HG03565 (cell line): ENCODE data around the gene MRPL24.

Experiments
- ATAC-seq: cut with Tn5 transposase; IDR thresholded peaks from one replicate; pipeline ENCODE4 v1.9.1; 2021; ENCODE audit warnings: mild to moderate bottlenecking, moderate library complexity; ENCODE audit not compliant: unreplicated experiment

MRPL24 gene

DNA sequence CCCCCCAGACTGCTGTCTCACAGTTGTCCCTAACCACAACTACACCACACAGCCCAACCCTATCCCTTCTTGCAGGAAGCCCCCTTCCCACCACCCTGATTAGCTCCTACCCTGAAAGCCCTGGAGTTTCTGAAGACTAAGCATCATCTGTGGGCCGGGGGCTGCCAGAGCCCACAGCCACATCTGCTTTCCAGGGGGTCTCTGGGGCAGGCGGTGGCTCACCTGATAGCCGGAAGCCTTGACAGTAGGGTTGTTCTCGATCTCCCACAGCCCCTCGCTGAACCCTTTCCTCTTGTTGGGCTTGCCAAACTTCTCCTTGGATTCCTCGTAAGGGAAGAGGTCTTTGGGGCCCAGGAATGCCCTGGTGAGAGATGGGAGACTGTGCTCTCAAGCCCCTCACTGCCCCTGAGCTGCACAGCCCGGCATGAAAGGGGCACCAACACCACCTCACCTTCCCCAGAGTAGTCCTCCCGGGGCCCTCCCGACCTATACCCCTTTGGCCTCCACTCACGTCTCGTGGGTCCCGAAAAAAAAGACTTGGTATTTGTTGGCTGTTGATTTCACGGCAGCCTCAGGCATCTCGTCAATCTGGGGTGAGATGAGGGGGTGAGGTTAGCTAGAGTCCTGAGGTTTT lies 4.0 kb upstream of the MRPL24 start:
- ATAC-seq, result no peak

DNA sequence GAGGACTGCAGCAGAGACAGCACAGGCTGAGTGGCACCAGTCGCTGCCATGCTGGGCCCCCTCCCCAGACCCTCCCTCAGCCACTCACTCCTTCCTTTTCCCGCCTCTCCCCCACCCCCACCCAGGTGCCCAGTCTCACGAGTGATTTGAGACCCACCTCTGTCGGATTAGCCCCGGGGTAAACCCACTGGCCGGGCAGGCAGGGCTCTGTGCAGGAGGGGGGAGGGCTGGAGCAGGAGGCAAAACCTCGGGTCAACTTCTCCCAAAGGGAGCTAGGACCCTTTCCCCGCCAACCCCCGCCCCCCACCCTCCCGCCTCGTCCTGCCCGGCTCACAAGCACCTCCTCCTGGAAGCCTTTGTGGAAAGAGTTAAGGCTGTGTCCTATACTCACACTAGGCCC lies 3.5 kb upstream of the MRPL24 start:
- no peak for ATAC-seq

DNA sequence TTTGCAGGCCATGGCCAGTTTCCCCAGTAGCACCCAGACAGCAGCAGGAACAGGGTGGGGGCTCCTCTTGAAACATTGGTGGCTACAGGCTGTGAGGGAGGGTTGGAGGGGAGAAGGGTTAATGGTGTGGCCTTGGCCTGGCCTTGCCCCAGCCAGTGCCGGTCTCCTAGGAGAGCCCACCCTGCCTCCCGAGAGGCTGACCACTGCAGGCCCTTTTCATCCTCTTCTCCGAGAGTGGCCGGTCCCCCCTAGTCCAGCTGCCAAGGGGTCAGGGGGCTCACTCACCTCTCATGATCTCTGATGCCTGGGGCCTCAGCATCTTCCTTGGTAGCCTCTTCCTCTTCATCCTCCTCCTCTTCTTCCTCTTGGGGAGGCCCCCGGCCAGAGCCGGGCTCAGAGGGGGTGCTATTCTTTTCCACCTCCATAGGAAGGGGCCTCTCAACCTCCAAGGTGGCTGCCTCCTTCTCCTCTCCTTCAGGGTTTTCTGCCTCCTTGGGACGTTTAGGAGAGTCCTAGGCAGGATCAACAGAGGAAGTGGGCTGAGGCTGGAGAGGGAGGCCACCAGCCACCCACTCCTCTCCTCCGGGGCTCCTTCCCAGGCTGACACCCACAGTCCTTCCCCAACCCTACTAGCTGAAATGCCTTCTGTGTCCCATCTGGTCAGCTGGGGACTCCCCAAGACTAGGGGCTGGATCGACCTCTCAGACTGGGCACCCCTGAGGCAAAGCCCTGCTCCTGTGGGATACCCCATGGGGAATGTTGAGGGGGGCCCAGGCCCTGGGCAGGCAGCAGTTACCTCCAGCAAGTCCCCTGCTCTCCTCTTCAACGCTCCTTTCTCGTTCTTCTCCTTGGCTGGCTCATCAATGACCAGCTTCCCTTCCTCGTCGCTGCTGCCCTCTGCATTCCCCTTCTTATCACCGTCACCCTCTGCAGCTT lies 2.7 kb upstream of the MRPL24 start:
- ATAC-seq, result no peak

DNA sequence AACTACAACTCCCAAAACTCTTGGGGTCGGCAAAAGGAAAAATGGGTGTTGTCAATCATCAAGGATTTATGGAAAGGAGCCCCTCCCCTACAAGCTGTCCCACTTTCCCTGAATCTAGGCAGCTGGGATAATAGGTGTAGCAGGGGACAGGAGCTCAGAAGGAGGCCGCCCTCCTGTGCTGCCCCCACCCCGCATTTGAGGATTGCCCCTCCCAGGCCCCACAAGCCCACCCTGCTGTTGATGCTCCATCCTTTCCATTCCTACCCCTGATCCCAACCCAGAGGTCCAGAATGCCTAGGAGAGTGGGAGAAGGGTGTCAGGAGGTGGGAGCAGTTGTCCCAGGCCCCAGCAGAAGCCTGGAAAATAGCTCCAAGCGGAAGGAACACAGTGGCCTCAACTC lies 1.9 kb upstream of the MRPL24 start:
- ATAC-seq, result no peak

DNA sequence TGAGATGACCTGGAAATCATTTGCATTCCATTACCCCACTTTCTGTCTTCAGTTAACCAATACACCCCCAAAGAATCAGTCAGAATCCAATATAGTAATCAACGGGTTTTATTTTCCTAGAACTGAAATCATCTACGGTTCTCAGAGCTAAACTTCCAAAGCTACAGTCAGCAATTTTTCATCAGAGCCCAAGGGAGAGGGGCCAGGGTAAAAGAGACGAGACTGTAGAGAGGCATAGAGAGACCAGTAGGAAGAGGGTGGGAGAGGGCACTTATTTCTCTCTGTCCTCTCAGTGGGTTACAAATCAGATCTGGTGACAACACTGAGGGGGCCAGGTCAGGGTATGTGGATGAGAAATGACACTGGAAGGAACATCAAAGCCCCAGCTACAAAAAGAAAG lies 1.1 kb upstream of the MRPL24 start:
- ATAC-seq, result no peak

DNA sequence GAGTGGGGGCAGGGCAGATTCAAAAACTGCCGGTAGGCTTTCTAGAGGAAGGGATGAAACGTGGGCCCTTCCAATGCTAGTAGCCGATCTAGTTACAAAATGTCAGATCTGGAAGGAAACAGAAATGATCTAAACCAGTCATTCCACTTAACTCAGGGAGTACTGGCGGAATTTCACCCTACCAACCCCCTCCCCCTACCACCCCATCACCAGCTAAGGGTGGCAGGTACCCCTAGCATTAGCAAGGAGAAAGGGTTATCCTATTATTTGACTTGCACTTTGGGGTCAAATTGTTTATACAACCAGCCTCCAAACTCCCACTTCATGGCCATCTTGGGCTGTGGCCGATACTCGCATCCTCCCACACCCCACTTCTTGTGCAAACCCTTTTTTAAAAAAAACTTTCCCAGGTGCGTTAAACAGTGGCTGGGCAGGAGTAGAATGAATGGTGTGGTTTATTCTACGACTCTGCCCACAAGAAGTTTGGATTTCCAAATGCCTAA lies 644 bp upstream of the MRPL24 start:
- no peak for ATAC-seq

DNA sequence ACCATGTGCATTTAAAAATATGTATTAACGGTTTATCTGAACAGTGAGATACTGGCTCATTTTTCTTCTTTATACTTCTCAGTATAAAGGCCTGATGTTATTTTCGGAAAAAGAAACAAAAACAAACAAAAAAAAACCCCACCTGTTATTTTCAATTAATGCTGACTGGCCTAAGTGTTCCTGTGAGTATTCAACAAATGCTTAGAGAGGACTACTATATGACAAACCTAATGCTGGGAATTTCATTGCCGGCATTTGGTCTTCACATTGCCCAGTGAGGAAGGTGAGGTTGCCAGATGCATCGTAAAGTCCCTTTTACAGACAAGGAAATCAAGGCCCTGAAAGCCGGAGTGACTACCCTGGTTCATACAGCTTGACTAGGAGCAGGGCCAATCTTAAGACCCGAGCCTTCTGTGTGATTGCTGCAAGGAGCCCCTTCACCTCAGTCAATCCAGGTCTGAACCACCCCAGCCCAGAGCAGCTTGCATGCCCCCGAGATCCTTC lies 599 bp downstream of the MRPL24 start:
- ATAC-seq, result no peak

DNA sequence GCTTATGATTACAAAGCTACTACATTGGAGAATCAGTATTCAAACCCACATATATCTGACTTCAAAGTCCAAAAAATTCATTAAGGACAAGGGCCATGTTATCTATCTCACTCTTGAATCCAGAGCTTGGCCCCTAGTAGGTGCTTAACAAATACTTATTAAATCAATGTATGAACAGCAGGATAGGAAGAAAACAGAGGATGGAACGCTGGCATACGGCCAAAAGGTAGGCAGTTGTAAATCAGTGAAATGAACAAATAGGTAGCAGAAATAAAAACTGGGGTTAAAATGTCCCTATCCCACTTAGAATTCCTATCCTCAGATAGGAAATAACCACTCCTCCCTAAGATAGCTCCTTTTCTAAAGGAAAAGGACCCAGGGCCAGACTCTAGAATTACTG lies 2.0 kb downstream of the MRPL24 start:
- no peak for ATAC-seq

DNA sequence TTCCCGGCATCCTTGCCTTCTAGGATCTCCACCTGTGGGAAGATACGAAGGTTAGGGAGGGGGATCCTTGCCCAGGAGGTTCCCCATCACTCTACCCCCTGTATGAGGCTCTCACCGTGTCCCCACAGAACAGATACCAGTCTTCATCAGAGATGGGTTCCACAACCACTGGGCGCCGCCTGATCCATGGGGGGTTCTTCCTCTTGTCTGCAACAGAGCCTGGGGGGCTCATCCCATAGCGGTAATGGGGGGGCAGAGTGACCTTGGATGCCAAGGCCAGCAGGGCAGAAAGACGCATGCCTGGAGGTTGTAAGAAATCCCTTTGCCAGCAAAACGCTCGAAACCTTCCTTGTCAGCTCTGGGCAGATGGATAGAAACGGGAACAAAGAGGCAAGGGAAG lies 2.5 kb downstream of the MRPL24 start:
- ATAC-seq, result no peak

DNA sequence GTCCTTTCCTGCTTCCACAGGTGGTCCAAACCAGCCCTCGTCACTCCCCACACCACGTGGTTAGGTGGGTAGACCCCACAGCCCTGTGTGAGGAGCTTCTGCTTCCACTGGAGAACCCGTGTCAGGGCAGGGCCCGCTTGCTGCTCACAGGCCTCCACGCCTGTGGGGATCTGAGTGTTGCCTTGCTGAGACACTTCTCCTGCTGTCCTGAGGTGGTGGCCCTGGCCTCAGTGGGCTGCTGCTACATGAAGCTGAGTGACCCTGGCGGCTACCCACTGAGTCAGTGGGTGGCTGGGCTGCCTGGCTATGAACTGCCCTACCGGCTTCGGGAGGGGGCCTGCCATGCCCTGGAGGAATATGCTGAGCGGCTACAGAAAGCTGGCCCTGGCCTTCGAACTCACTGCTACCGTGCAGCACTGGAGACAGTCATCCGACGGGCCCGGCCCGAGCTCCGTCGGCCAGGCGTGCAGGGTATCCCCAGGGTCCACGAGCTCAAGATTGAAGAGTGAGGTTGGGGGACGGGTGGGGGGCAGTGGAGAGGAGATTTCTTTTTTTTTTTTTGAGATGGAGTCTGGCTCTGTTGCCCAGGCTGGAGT lies 6.8 kb downstream of the MRPL24 start:
- ATAC-seq, result no peak

DNA sequence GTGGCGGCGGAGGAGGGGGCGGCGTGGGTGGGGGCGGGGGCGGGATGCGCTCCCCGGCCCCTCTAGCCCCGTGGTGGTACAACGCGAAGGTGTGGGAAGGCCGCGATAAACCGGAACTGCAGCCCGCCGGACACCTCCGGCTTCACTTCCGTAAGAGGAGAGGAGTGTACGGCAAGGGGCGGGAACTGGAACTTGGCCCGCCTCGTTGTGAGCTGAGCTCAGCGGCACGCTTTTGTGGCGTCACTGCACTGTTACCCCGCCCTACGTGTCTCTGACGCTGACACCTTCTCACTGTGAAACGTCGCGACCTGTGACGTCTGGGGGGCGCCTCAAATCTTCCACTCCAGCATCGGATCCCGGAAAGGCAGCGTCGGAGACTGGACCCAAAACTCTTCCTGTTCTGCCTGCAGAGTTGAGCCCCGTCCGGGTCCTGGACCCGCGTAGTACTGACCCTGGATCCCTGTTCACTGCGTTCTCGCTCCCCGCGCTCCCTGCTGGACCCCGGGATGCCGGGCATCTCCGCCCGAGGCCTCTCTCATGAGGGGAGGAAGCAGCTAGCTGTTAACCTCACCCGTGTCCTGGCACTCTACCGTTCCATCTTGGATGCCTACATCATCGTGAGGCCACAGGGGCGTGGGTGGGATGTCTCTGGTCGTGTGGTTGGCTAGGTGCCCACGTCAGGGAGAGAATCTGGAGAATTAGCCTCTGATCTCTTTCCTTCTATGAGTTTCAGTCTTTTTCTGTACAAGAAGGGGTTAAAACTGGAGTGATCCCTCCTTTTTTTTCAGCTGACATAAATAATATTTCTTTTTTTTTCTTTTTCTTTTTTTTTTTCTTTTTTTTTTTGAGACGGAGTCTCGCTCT lies 12.1 kb downstream of the MRPL24 start, which contains the start of gene ISG20L2:
Gene ISG20L2, minus strand, starts transcription at position 168 of the 864 bp plus-strand sequence. CDS start 1,114 bp downstream, outside the sequence.
- peak; percentile 82 for ATAC-seq

DNA sequence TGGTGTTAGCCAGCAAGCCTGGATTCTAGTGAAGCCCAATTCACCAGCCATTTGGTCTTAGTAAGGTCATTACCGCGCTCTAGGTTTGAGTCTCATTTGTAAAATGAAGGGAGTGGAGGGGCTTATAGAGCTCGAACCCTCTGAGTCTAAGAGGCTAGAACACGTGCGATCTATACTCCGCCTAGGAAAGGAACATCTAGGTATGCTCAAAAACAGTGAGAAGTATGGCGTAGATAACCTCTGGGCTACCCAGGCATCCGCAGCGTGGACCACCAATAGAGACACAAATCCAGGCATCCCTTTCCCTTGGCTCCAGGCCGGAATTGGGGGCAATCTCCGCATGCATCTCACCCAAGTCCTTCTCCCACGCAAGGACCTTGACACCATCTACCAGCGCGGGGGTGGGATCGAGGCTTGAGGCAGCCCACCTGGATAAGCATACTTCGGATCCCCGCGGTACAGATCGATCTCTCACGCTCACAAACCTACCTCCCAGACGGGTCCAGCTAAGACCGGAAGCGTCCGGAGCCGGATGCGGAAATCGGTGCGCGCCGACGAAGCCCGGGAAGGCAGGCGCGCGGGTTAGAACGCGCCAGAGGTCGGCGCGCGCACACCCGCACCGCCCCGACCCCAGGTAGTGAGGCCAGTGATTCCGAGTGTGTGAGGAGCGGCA lies 12.8 kb downstream of the MRPL24 start, which contains the start of gene METTL25B:
Gene METTL25B, plus strand, starts transcription at position 544 of the 673 bp plus-strand sequence. CDS start 636 bp downstream, outside the sequence.
- peak; percentile 26 for ATAC-seq

DNA sequence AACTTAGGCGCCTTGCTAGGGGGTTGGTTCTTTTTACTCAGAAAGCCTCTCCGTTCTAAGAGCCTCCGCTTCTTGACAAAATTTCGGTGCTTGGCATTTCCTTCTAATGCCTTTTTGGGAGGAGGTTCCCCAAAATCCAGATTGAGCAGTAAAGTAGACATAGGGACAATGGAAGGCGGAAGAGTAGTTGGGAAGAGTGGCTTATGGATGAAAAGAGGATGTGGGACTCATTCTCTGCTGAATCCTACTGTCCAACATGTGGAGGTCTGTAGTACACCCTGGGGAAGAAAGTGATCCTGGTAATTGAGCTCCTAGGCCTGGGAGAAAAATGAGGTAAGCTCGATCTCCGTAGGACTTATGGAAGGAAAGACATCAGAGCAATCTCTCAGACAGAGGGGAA lies 13.4 kb downstream of the MRPL24 start:
- ATAC-seq, result no peak

DNA sequence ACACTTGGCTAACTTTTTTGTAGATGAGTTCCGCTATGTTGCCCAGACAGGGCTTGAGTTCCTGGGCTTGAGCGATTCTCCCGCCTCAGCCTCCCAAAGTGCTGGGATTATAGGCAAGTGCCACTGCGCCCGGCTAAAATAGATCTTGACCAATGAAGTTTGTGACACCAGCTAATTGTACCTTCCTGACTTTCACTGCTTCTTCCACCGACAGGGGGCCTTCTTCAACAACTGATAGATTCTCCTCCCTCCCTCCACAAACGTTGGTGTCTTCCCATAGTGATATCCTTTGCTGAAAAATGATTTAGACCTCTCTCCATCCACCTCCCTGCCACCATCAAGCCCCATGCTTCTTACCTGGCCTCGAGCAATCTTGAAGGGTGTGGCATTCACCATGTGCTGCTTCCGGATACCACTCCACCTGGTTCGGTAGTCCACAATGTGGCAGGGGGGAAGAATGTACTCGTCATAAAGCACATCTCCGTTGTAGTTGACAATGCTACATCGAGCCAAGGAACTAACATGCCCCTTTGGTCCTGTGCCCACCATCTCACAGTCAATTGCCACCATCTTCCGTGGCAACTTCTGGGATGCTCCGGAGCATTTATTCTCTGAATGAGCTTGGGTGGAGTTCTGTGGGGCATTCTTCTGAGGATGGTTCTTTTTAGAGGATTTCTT lies 14.2 kb downstream of the MRPL24 start:
- ATAC-seq, result no peak

DNA sequence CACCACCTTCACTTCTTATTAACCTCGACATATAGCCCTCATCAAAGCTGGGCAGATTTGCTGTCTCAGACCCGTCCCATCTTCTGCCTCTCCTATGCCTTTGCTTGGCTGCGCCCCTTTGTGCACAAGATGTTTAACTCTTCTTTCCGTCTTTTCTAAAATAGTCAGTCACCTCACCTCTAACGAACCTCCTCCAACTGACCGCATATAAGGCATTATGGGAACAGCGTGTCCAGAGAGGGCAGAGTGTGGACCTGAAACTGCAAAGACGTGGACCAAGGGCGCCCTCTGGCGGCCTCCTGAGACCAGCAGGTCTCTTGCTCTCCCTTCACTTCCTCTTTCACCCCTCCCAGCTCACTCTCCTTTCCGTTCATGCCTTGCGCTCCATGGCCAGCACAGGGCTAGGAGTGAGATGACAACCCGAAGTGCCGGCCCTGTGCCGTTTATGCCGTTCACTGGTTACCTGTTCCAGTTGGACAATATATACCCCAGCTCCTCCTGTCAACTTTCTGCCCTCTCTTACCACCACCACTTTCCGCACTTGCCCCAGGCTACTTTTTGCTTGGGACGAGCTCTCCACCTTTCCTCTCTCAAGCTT lies 15.1 kb downstream of the MRPL24 start:
- ATAC-seq, result no peak

DNA sequence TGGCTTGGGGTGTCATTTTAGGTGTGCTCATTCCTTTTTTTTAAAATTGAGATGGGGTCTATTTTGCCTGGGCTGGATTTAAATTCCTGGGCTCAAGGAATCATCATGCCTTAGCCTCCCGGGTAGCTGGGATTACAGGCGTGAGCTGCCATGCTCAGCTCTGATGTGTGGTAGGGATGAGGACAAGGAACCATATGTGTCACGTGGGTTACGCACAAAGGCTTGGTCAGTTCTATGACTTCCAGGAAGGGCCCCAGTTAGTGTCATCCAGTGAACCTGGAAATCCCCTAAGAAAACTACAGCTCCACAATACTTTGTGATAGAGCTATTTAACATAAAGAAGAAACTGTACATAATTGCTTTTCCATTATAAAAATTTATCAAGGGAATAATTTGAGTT lies 19.4 kb downstream of the MRPL24 start:
- no peak for ATAC-seq

DNA sequence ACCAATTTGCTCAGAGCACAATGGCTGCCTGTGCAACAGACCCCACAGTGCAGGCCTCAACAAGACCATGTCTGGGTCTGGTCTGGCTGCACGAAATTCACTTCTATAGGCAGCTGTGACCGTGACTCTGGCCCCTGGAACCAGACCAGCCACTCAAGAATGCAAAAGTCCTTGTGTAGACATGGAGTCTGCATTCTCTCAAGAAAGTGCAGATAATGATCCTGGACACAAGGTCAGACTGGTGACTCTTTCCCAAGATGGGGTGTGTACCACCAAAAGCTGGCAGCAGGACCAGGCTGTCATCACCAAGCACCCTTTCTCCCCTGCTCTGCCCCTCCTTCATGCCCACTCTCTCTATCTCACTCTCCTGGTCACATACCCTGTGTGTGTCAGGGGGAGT lies 19.8 kb downstream of the MRPL24 start:
- ATAC-seq, result no peak

DNA sequence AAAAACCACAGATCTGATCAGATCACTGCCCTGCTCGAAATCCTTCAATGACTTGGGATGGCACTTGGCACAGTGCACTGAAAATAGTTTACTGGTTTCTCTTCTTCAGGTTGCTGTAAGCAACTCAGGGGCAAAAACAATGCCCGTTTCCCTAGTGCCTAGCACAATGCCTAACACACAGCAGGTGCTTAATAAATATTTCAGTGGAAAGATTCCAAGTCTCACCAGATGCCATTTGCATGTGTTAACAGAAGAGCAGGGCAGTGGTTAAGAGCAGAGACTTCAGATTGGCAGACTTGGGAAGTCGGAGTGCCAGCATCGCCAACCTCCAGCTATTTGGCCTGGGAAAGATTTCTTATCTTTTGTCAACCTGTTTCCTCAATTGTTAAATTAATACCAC lies 23.5 kb downstream of the MRPL24 start:
- ATAC-seq, result no peak

DNA sequence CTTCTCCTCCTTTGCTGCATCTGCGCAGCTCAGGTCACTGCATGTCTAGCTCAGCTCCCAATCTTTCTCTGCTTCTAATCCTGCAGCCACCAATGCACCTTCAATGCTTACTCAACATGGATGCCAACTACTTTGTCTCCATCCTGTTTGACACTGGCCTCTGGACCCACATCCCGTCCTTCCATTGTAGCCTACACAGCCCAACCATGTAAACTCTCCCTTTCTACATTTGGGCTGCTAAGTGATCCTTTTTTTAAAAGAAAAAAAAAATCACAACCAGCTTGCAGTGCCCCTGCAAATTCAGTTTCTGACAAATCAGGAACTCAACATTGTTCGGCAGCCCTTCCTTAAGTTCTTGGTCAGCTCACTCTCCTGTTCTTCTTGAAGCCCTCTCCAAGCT lies 26.1 kb downstream of the MRPL24 start:
- ATAC-seq, result no peak
